Stimulated activated CD4-positive, alpha-beta T cell treated with anti-CD3 and anti-CD28 coated beads, Interleukin-2, amount 100 ng/mL, for 48 hours (primary cell): Measurements from ENCODE around the gene CADPS2.

Source experiments
- DNase-seq, 2 donors: peaks; one replicate each; pipeline ENCODE4 v3.0.0-alpha.2; 2020

Gene CADPS2

DNA sequence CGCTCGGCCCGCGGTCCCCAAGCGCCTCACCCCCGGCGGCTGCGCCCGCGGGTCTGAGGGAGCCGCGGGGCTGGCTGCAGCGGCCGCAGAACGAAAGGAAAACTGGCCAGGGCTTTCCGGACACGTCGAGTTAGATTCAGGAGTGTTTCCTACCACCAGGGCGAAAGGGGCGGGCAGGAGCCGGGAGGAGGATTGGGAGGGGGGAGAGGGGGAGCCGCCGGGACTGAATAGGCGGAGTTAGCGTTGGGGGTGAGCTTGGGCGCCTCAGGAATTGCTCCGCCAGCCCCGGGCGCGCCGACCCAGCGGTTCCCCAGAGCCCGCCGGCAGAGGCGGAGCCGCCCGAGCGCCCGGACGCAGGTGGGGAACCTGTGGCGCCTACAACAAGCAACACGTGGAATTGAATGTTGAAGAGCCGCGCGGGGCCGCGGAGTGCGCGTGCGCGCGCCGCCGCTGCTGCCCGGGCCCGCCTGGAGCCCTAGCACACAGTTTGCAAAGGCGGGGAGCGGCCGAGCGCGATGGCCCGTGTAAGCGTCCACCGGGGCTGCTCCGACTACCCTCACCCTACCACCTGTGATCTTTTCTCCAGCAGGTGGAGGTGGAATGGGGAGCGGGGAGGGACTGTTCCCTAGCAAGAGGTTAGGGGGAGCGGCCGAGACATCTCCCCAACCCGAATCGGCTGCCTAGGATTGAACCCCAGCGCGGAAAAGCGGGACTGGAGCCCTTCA is at the start of gene CADPS2:
CADPS2 (minus strand) TSS at position 104 of the 725 bp plus-strand sequence. CDS start 123 bp downstream, outside the sequence.
- DNase-seq: no peak

DNA sequence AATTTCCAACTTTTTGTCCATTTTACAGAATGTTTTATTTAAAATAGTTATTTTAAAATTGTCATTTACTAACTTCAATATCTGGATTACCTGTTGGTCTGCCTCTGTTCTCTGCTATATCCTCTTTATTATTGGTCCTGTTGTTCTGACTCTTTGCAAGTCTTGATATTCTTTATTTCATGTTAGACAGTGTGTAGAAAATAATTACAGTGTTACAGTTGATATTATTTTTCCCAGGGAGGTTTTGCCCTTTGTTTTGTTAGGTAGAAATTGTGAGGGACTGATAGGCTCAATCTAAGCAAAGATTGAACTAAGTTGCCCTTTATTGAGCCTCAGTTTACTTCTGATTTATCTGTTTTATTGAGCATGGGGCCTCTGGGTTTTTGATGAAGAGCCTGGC is 49.4 kb upstream of the CADPS2 start:
- DNase-seq: no peak

DNA sequence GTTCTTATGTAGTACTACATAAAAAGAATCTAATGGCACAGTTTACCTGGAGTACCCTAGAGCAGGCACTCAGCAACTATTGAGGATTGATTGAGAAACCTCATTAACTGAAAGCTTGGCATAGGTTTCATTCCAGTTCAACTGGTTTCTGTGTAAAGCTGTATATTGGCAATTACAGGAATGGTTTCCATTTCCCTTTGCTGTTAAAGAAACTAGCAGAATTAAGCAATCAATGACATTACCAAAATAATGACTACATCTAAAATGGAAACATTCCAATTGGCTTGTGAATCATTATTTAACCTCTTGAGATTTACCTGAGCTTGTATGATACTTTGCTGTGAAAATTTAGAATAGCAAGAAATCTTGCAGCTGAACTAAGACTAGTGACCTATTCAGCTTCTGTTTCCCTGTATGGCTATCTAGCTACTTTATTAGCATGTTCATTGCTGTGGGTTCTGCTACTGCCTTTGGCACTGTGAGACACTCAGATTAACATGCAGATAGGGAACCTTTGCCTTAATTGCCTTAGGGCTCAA is 33.5 kb upstream of the CADPS2 start:
- no peak for DNase-seq

DNA sequence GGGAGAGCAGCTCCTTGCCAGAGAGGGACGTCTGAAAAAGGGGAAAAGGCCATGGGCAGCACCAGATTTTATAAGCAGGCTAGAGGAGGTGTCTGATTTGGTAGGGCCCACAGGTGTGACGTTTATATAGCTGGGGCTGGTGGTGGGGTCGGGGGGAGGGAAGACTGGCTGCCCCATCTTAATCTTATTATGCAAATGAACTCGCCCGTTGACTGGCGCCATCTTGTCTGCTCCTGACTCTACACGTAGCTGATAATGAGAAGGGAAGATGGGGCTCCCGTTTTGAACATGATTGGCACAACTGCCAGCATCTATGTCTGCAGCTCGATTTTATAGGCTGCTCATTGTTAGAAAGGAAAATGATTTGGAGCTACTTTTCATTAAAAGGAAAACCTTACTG is 28.6 kb upstream of the CADPS2 start:
- DNase-seq: no peak

DNA sequence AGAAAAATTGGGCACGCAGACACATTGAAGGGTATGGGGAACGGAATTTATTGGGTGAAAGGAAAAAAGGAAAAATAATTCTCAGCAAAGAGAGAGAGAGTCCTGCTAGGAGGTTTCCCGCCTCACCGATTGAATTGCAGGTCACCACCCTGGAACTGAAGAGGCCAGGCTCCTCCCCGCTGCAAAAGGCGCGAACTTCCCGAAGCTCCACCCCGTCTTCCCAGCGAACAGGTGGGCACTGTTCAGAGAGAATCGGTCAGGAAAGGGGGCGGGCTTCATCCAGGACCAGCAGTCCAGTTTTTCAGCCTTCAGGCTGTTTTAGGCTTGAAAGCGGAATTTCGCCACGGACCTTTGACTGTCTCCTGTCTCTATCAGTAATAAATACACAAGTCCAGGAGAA is 27.3 kb upstream of the CADPS2 start:
- DNase-seq: no peak

DNA sequence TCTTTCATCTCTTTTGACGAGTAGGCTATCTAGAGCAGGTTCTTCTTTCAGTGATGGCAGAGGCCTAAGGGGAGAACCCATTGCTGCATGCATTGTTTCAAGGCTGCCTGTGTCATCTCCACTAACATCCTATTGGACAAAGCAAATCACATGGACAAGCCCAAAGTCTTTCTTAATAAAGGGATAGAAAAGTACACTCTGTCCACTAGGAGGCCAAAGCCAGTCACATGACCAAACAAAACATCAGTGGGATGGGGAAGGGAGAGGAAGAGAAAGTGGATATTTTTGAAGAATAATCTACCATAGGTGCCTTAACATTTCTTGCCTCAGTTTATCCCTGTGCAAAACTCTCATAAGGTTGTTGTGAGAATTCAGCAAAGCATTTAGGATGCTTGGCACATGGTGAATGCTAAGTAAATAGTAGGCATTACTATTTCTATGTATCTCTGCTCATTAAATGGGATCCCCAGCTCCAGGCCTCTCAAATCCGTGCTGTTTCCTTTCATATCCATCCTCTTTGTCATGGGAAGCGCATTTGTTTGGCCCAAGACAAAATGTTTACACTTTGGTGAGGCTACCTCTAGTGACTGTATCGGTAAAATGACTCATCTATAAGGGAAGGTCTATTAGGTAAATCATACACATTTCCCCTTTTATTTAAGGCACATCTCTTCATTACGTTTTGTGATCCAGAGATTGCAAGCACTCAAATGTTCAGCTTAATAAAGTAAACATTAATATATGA is 16.7 kb upstream of the CADPS2 start:
- DNase-seq: no peak

DNA sequence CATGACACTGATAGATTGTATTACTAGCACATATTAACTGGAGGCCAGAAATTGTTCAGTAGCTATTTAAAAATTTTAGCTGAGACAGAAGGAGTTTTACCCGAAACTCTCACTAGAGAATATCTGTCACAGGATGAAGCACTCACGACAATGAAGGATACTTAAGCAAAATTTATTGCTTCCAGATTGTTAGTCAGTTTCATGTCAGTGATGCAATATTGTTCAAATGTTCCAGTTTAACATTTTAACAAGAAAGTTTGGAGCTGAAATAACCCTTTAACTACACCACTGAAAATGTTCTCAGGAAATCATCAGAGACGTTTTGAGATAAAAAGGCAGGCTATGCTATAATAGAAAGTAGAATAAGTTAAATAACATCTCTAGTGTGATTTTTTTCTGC is 15.0 kb upstream of the CADPS2 start:
- no peak for DNase-seq

DNA sequence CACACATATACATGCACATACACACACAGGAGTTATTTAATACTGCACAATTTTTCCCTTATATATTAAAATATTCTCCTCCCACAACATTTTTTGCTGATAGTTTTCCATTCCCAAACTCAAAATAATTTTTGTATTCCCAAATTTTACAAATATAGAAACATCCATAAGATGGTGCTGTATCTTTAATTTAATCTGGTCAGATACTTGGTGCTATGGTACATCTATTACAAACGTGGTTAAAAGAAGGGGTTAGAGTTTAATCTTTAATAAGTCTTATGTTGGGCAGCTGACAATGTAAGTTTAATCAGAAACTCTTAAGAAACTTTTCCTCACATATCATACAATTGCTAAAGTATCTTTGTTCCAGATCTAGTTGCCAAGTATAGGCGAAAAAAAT is 10.2 kb upstream of the CADPS2 start:
- DNase-seq: no peak

DNA sequence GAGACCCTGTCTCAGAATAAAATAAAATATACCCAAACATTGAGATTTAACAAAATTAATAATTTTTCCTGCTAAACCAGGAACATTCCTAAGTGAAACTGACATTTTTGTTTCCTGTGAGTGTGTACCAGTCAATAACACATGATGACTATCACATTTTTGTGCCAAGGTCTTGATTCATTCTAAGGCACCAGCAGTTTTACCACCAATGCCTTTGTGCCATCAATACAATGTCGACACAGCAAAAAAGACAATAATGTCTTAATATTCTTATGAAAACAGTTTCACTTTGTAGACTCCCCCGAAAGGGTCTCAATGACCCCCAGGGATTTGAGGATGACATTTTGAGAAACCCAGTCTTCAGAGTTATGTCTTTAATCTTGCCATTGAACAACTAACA is 7.2 kb upstream of the CADPS2 start:
- no peak for DNase-seq

DNA sequence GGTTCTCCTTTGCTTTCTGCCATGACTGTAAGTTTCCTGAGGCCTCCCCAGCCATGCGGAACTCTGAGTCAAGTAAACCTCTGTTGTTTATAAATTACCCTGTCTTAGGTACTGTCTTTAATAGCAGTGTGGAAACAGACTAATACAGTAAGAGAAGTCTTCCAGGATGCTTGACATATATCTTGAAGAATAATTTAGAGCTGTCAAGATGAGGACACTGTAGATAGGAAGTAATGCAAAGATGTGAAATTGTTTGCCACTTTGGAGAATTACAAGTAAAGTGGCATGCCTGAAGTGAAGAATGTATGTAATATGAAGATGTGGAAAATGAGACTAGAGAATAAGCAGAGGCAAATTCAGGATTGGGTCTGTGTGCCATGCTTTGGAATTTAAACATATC is 2.9 kb upstream of the CADPS2 start:
- no peak for DNase-seq

DNA sequence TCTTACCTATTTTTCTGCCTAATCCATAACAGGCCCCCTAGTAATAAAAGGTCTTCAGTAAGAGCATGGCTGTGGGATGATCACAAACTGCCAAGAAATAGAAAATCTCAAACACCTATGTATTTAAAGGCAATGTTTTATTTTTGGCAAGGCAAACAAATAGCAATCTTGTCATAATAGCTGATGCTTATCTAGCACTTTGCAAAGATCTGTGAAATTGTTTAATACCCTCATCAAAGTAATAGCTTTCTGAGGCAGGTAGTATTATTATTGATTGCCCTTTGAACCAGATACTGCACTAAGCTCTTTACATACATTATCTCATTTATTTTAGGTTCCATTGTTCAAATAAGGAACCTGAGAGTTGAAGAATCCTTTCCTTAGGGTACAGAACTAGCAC is 1.6 kb upstream of the CADPS2 start:
- DNase-seq: no peak

DNA sequence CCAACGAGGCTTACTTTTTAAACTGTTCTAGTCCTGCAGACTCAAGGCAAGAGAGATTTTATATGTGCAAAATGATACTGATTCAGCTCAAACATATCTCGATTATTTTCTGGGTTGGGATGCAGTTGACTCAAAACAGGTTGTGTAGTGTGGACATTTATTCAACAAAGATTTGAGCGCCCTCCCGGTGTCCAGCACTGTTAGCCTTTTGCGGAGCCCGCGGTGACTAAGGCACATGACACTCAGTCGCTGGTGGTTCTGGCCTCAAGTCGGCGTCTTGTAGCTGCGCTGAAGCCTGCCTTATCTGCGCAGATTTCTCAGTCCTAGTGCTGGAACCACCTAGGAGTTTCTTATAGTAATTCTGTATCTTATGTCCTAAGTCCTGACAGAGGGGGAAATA is 938 bp upstream of the CADPS2 start:
- no peak for DNase-seq

DNA sequence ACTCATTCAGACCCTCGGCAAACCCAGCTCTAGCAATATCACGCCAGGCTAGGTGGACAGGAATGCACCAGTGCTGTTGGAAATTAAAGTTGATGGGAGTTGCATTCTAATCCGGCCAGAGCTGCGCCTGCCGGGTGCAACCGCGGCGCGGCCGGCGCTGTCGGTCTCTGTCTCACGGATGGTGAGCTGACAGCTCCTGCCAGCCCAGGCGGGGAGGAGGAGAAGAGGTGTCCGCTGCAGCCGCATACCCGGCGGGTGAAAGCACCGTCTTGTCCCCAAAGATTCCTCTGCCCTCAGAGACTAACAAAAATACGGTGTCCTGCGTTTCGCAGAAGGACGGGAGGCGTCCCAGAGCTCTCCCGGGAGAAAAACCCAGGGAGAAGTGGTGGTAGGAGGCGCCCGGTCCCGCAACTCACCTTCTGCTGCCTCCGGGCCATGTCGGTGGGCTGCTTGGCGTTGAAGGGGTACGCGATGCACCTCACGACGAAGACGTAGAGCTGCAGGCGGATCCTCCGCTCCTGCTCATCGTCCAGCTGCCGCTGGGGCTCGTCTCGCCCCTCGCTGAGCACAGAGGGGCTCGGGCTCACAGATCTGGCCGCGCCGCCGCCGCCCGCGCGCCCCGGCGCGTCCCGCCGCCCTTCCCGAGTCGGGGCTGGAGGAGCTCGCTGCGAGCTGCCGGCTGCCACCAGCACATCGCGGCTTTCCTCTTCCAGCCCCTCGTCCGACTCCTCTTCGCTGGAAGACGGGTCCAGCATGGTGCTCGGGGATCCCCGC is 490 bp downstream of the CADPS2 start:
- no peak for DNase-seq

DNA sequence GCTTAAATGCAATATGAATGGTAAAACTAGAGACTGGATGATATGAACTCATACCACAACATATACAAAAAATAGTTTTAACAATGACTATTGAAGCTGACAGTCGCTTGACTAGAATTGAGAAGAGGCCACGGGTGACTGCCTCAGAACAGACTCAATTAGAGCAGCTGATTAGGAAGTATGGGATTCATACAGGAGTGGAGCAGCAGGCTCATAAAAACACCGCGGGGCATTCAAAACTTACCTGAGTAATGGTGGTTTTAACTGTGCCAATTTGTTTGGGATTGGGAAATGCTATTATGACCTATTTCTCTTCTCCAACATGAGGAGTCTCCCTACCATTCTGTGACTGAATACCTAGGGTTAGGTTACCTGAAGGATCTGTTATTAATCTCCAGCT is 2.1 kb downstream of the CADPS2 start:
- no peak for DNase-seq

DNA sequence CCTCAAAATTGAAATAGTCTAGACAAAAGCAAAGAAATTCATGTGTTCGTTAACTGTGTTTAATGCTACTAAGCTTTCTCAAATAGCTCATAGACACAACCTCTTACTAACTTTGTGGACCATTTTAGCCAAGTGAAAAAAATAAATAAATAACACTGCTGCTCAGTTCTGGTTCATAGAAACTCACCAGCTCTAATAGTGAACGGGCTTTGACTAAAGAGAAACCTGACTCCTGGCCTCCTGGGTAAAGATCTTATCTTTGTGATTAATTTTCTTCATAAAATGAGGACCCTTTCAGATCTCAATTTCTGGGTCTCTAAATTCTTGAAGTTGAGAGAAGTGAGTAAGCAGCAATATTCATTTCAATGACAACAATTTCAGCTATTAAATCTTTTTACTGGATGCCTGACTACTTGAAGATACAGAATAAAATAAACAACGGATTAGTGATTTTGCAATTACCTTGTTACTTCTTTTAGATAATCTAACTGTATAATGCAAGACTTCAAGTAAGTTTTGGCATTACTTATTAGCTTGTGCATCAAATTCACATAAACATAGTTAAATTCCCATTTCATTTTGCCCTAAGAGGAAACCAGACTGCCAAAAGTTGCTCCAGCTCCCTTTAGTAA is 3.1 kb downstream of the CADPS2 start:
- DNase-seq: no peak

DNA sequence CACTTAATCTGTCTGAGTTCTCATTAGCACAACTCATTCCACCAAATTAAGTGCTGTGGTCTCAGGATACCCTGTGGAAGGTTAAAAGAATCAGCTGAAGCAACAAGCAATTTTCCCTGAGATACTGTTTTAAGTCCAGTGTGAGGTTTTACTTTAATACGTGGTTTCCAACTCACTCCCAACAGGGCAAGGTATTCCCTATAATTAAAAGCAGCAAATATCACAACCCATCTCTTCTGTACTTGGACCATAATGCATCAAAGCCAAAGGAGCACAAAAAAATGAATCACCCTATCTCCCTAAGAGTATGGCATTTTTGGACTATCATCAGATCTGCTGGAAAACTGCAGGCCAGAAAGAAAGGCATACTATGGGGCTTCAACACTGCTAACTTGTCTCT is 4.9 kb downstream of the CADPS2 start:
- DNase-seq: no peak

DNA sequence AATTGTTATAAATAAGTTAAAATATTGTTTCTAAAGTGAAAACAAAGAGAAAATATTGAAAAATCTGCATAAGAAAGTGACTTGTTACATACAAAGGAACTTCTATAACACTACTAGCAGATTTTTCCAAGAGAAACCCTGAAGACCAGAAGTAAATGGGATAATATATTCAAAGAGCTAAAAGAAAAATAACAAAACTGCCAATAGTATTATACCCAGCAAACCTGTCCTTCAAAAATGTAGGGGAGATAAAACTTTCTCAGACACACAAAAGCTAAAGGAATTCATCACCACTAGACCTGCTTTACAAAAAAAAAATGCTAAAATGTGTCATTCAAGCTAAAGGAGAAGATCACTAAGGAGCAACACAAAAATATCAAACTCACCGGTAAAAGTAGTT is 17.0 kb downstream of the CADPS2 start:
- no peak for DNase-seq

DNA sequence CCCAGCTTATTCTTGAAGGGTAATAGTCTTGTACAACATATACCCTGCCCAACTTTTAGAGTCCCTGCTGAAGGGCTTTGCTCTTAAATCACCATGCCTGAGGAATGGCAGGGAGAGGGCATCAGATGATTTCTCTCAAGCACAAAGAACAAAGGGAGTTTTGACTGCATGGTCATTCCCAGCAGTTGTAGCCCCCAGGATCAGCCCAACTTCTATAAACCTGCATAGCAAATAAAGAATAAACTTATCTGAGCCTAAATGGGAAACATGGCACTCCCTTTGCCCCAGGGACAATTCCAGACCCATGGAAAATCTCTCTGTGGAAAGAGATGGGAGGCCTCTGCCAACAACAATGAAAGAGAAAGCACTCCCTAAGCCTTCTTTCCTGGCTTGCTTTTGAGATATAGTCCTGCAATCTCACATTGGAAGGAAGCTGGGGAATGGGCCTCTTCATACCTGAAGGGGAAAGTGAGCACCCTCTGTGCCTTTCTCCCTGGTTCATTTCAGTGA is 18.7 kb downstream of the CADPS2 start:
- no peak for DNase-seq

DNA sequence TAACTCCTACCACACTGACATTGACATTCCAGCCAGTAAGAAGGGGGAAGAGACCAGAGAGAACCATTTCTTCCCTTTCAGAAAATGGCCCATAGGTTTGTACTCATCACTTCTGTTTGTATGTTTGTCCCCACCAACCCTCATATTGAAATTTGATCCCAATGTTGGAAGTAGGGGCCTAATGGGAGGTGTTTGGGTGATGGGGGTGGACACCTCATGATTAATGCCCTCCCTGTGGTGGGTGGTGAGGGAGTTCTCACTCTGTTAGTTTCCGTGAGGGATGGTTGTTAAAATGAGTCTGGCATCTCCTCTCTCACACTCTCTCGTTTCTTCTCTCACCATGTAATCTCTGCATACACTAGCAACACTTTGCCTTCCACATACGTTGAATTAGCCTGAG is 21.4 kb downstream of the CADPS2 start:
- no peak for DNase-seq

DNA sequence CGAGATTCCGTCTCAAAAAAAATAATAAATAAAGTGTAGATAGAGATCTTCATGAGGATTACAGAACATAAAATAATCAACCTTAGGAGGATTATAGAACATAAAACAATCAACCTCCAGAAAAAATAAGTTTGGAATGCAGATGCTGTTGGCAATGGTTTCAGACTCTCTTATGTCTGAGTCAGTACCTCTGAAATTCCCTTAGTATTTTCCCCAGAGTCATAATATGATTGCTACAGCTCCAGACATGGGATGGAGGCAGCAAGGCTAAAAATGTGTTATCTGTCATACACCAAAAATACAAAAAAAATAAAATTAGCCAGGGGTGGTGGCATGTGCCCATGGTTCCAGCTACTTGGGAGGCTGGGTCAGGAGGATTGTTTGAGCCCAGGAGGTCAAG is 22.2 kb downstream of the CADPS2 start:
- DNase-seq: no peak

DNA sequence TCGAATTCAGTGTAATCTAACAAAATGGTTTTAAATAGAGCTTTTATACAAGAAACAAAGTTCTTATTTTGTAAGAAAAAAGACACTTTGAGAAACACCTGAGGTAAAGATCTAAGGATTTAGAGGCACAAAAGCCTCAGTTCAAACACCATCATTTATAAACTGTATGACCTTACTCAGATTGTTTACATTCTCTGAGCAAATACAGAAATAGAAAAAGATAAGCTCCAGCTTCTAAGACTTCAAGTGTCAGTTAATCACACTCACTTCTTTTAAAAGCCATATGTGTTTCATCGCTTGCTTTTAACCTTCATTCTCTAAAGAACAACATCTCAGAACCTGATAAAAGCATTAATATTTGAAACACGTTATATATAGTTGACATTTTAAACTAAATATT is 27.9 kb downstream of the CADPS2 start:
- no peak for DNase-seq

DNA sequence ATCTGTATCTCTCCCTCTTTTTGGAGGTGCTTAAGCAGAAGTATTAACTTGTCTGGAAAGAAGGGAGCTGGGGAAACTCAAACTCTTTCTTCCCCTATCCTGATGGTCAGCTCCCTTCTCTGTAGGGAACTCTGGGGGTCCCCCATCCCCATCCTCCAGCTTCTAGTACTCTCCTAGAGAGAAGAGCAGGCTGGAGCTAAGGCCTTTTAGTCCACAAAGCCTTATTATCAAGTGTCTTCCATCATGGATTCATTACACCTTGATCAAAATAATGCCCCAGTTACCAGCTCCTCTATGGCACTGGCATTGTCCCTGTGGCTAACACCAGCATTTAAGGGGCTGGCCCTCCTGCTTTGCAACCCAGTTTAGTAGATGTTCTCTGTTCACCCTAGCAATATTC is 35.7 kb downstream of the CADPS2 start:
- DNase-seq: no peak

DNA sequence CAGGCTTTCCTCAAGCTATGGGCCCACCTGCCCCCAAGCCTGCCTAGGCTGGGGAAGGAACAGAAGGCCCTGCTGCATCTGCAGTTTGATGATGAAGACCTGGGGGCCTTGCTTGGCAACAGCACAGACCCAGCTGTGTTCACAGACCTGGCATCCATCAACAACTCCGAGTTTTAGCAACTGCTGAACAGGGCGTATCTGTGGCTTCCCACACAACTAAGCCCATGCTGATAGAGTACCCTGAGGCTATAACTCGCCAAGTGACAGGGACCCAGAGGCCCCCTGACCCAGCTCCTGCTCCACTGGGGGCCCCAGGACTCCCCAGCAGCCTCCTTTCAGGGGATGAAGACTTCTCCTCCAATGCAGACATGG is 36.3 kb downstream of the CADPS2 start:
- DNase-seq: no peak
